Fibroblast of lung (primary cell): ENCODE measurements around the gene VTI1B.

Experiments
- EZH2 ChIP-seq: IDR thresholded peaks from 2 replicates; pipeline ENCODE4 v1.5.1; 2012; ENCODE audit warnings: low read length, control low read depth, mild to moderate bottlenecking; ENCODE audit errors: missing control alignments
- TF ChIP-seq, protein P1 (sequence below), 2 donors: IDR thresholded peaks in 1 of 2; conservative IDR thresholded peaks in 1 of 2; 1 replicate in 1 of 2; 2 replicates in 1 of 2; pipeline ENCODE4 v1.5.1; 2011 to 2012; ENCODE audit warnings: low read length in 2 of 2, control low read depth in 1 of 2, inconsistent platforms in 1 of 2, low read depth in 1 of 2, mild to moderate bottlenecking in 1 of 2

- TF ChIP-seq, protein P1, sequence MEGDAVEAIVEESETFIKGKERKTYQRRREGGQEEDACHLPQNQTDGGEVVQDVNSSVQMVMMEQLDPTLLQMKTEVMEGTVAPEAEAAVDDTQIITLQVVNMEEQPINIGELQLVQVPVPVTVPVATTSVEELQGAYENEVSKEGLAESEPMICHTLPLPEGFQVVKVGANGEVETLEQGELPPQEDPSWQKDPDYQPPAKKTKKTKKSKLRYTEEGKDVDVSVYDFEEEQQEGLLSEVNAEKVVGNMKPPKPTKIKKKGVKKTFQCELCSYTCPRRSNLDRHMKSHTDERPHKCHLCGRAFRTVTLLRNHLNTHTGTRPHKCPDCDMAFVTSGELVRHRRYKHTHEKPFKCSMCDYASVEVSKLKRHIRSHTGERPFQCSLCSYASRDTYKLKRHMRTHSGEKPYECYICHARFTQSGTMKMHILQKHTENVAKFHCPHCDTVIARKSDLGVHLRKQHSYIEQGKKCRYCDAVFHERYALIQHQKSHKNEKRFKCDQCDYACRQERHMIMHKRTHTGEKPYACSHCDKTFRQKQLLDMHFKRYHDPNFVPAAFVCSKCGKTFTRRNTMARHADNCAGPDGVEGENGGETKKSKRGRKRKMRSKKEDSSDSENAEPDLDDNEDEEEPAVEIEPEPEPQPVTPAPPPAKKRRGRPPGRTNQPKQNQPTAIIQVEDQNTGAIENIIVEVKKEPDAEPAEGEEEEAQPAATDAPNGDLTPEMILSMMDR (conservative IDR thresholded peaks at IDR 0.05 in 1 of 2, IDR thresholded peaks at IDR 0.05 in 1 of 2; ENCODE audit: low read depth in 1 of 2, low read length in 2 of 2) = no peak
- no peak for TF ChIP-seq EZH2
Measured at GRCh38 chr14:67645414-67645813, 29.0 kb downstream of the VTI1B start.
